ENCODE data around the gene PCDHGA6. TPM values are rescaled to one million over a fixed set of nuclear protein-coding genes. Genes with fewer than 3 reads are reported as not detected.
A peak's percentile ranks its signal among the peaks of the same experiment; 100 is the strongest.
"Not testable (repeated sequence)": the region's sequence is repeated elsewhere in the genome, so short reads cannot be mapped to it uniquely, and the experiment has no call there.

The PCDHGA6 gene
- total RNA-seq, 4 donors from 2014 or later: 2.4 to 7.5 (median 3.7) TPM

- DNase-seq: peak; percentile 26
- 21 to 45% methylated on average over 9 to 51 of the region's 51 CpGs for WGBS, 2 donors (ENCODE audit: low coverage in 1 of 2)
- Histone ChIP-seq H3K27me3 (peaks cover 29% of the 10 kb centered on the region), H3K4me3 (peak within 1 kb of the TSS in 1 of 4 donors; percentile 37), H3K9me3 (peaks cover 56 to 96% of the 10 kb centered on the region in 2 donors)
- H3K36me3 ChIP-seq, H3K27ac ChIP-seq, H3K4me1 ChIP-seq: not testable (repeated sequence)
- intact Hi-C loops (cut with DNase I; ENCODE audit: low total_unique reads): loop anchor here (10.0 kb wide), 1 partner anchor 117 kb away; no protein-coding TSS in a partner anchor
- in situ Hi-C loops (cut with MboI; ENCODE audit: low pct_ligation_motif_present in 1 of 4, low pct_unique_long_range_greater_than_20kb in 1 of 4, low sequenced_read_pairs in 3 of 4): loop anchor here in 1 of 4 donors (10.0 kb wide), 1 partner anchor 157 kb away; no protein-coding TSS in a partner anchor
- peak; percentile 32 to 42 (median 39) for TF ChIP-seq CTCF (IDR thresholded peaks at IDR 0.05)
These were observed 34.3 kb downstream of the PCDHGA6 start, which contains the start of gene PCDHGB6 for GRCh38 chr5:141407790-141408505. Gene PCDHGB6 (plus strand): TSS chr5:141408021. CDS start chr5:141408203, 182 bp downstream.

- no peaks in the 10 kb centered on the region for H3K4me1 ChIP-seq
- H3K36me3 ChIP-seq: no peaks in the 10 kb centered on the region
- 42 to 66% methylated on average over 4 to 51 of the region's 64 CpGs for WGBS, 2 donors (ENCODE audit: low coverage in 1 of 2)
- TF ChIP-seq POLR2AphosphoS5 (IDR thresholded peaks at IDR 0.05) (no peak), CTCF (IDR thresholded peaks at IDR 0.05) (no peak), EP300 (IDR thresholded peaks at IDR 0.05; ENCODE audit: low read depth) (no peak), POLR2A (IDR thresholded peaks at IDR 0.05) (no peak)
- no peak overlapping the region for H3K27ac ChIP-seq
- DNase-seq: no peak
- in situ Hi-C loops (cut with MboI; ENCODE audit: low pct_ligation_motif_present in 1 of 4, low pct_unique_long_range_greater_than_20kb in 1 of 4, low sequenced_read_pairs in 3 of 4) (loop anchor here in 2 of 4 donors (10.0 kb wide), 2 partner anchors 145 to 155 kb away; no protein-coding TSS in a partner anchor), intact Hi-C loops (cut with DNase I; ENCODE audit: low total_unique reads) (loop anchor here (10.0 kb wide), 2 partner anchors 115 to 155 kb away; no protein-coding TSS in a partner anchor)
- peaks cover 23% of the 10 kb centered on the region for H3K27me3 ChIP-seq
- peaks cover 50 to 94% of the 10 kb centered on the region in 2 donors for H3K9me3 ChIP-seq
- no peak overlapping the region for H3K4me3 ChIP-seq
These were observed 36.1 kb downstream of the PCDHGA6 start for GRCh38 chr5:141409598-141410306.

GRCh38 chr5:141411575-141411974 is 37.9 kb downstream of the PCDHGA6 start:
- peaks cover 19% of the 10 kb centered on the region for H3K27me3 ChIP-seq
- H3K27ac ChIP-seq: no peak overlapping the region
- in situ Hi-C loops (cut with MboI; ENCODE audit: low pct_ligation_motif_present in 1 of 4, low pct_unique_long_range_greater_than_20kb in 1 of 4, low sequenced_read_pairs in 3 of 4) (loop anchor here in 1 of 4 donors (10.0 kb wide), 1 partner anchor 143 kb away; no protein-coding TSS in a partner anchor), intact Hi-C loops (cut with DNase I; ENCODE audit: low total_unique reads) (loop anchor here (10.0 kb wide), 1 partner anchor 153 kb away; no protein-coding TSS in a partner anchor)
- no peak overlapping the region for H3K4me3 ChIP-seq
- peaks cover 49 to 92% of the 10 kb centered on the region in 2 donors for H3K9me3 ChIP-seq
- WGBS, 2 donors (ENCODE audit: low coverage in 1 of 2): 62 to 76% methylated on average over 3 of the region's 3 CpGs
- no peak for DNase-seq
- no peak for TF ChIP-seq POLR2AphosphoS5 (IDR thresholded peaks at IDR 0.05)
- no peaks in the 10 kb centered on the region for H3K36me3 ChIP-seq
- H3K4me1 ChIP-seq: no peaks in the 10 kb centered on the region

- 27 to 34% methylated on average over 3 to 31 of the region's 31 CpGs for WGBS, 2 donors (ENCODE audit: low coverage in 1 of 2)
- Histone ChIP-seq H3K27me3 (peaks cover 8% of the 10 kb centered on the region), H3K36me3 (no peaks in the 10 kb centered on the region), H3K9me3 (peaks cover 50 to 92% of the 10 kb centered on the region in 2 donors), H3K27ac (peak within 1 kb of the TSS in 1 of 4 donors; percentile 2), H3K4me1 (no peaks in the 10 kb centered on the region), H3K4me3 (peak within 1 kb of the TSS in 3 of 4 donors; percentile 16 to 44 (median 18))
- intact Hi-C loops (cut with DNase I; ENCODE audit: low total_unique reads) (loop anchor here (10.0 kb wide), 1 partner anchor 152 kb away; no protein-coding TSS in a partner anchor), in situ Hi-C loops (cut with MboI; ENCODE audit: low pct_ligation_motif_present in 1 of 4, low pct_unique_long_range_greater_than_20kb in 1 of 4, low sequenced_read_pairs in 3 of 4) (loop anchor here in 1 of 4 donors (10.0 kb wide), 1 partner anchor 142 kb away; no protein-coding TSS in a partner anchor)
- DNase-seq: peak; percentile 62
- TF ChIP-seq CTCF (IDR thresholded peaks at IDR 0.05): peak; percentile 23 to 54 (median 41)
- no peak for TF ChIP-seq POLR2A (IDR thresholded peaks at IDR 0.05)
These were observed 39.3 kb downstream of the PCDHGA6 start, which contains the start of gene PCDHGA10 for GRCh38 chr5:141412854-141413539. Gene PCDHGA10 (plus strand): TSS chr5:141412987. CDS start chr5:141413176, 189 bp downstream.
